Measurements from ENCODE around the gene HES7.

DNA sequence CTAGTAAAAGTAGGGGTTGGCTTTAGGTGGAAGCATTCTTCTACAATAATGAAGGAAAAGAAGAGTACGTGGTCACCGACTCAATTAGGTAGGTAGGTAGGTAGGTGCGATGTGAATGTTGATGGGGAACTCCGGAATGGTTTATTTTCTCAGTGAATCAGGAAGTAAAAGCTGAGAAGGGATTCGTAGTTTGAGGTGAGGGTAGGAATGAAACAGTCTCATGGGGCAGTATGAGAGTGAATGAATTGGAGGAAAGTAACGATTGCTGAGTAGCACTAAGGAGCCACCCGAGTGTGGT, 14.4 kb upstream of the HES7 start:
- TF ChIP-seq, protein P1, sequence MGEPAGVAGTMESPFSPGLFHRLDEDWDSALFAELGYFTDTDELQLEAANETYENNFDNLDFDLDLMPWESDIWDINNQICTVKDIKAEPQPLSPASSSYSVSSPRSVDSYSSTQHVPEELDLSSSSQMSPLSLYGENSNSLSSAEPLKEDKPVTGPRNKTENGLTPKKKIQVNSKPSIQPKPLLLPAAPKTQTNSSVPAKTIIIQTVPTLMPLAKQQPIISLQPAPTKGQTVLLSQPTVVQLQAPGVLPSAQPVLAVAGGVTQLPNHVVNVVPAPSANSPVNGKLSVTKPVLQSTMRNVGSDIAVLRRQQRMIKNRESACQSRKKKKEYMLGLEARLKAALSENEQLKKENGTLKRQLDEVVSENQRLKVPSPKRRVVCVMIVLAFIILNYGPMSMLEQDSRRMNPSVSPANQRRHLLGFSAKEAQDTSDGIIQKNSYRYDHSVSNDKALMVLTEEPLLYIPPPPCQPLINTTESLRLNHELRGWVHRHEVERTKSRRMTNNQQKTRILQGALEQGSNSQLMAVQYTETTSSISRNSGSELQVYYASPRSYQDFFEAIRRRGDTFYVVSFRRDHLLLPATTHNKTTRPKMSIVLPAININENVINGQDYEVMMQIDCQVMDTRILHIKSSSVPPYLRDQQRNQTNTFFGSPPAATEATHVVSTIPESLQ (CRISPR knock-in tag; IDR thresholded peaks at IDR 0.05): no peak
- no peak for TF ChIP-seq ETV6 (CRISPR knock-in tag; IDR thresholded peaks at IDR 0.05)
- TF ChIP-seq ZNF121 (CRISPR knock-in tag; IDR thresholded peaks at IDR 0.05): no peak
- TF ChIP-seq ZNF671 (CRISPR knock-in tag; IDR thresholded peaks at IDR 0.05): no peak
- TF ChIP-seq, protein P2, sequence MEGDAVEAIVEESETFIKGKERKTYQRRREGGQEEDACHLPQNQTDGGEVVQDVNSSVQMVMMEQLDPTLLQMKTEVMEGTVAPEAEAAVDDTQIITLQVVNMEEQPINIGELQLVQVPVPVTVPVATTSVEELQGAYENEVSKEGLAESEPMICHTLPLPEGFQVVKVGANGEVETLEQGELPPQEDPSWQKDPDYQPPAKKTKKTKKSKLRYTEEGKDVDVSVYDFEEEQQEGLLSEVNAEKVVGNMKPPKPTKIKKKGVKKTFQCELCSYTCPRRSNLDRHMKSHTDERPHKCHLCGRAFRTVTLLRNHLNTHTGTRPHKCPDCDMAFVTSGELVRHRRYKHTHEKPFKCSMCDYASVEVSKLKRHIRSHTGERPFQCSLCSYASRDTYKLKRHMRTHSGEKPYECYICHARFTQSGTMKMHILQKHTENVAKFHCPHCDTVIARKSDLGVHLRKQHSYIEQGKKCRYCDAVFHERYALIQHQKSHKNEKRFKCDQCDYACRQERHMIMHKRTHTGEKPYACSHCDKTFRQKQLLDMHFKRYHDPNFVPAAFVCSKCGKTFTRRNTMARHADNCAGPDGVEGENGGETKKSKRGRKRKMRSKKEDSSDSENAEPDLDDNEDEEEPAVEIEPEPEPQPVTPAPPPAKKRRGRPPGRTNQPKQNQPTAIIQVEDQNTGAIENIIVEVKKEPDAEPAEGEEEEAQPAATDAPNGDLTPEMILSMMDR (IDR thresholded peaks at IDR 0.05): no peak
- no peak for TF ChIP-seq ZNF263 (CRISPR knock-in tag; IDR thresholded peaks at IDR 0.05; ENCODE audit: low read depth)
- TF ChIP-seq, protein P3, sequence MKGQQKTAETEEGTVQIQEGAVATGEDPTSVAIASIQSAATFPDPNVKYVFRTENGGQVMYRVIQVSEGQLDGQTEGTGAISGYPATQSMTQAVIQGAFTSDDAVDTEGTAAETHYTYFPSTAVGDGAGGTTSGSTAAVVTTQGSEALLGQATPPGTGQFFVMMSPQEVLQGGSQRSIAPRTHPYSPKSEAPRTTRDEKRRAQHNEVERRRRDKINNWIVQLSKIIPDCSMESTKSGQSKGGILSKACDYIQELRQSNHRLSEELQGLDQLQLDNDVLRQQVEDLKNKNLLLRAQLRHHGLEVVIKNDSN (CRISPR knock-in tag; IDR thresholded peaks at IDR 0.05): no peak
- no peak for TF ChIP-seq NR3C1 (CRISPR knock-in tag; conservative IDR thresholded peaks at IDR 0.05; ENCODE audit: low read depth)
